Measurements from ENCODE around the gene STX11.

GRCh38 chr6:144178323-144178722 lies 28.0 kb downstream of the STX11 start:
- TF ChIP-seq CTCF (IDR thresholded peaks at IDR 0.05; ENCODE audit: insufficient read depth, low read length, poor library complexity, severe bottlenecking) = no peak
- TF ChIP-seq EZH2phosphoT487 (conservative IDR thresholded peaks at IDR 0.05; ENCODE audit: low read length) = no peak

Measured in SU-DHL-6 (cell line).